ENCODE results near the gene MED12L.

MED12L gene

DNA sequence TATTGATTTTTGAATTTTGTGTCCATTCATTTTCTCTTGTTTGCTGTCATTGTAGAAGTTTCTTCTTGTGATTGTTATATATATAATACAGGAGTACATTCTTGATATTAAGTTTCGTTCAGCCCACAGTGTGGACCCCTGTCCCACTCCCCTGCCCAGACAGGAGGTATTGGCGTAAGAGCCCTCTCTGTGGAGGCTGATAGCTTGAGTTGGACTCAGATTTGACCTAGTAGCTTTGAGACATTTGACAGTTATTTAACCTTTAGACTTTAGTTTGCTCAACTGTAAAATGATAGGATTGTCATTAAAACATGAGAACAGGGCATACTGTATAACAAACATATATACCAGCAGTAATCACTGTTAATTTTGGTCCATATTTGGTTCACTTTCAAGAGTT, 90.5 kb downstream of the MED12L start:
- no peaks in the 10 kb centered on the region for H3K27me3 ChIP-seq (ENCODE audit: insufficient read depth, low read length)
- H3K79me2 ChIP-seq (ENCODE audit: control insufficient read depth, insufficient read depth, low read length, unreplicated experiment): no peaks in the 10 kb centered on the region
- no peak overlapping the region for H2AFZ ChIP-seq (ENCODE audit: low read length, unreplicated experiment)
- no peak overlapping the region for H3K27ac ChIP-seq (ENCODE audit: low read depth, low read length)
- no peaks in the 10 kb centered on the region for H3K36me3 ChIP-seq (ENCODE audit: insufficient read depth, low read length)
- H3K4me1 ChIP-seq (ENCODE audit: control insufficient read depth, insufficient read depth, low read length, unreplicated experiment): no peaks in the 10 kb centered on the region
- H3K4me3 ChIP-seq (ENCODE audit: low read depth, low read length): no peak overlapping the region

DNA sequence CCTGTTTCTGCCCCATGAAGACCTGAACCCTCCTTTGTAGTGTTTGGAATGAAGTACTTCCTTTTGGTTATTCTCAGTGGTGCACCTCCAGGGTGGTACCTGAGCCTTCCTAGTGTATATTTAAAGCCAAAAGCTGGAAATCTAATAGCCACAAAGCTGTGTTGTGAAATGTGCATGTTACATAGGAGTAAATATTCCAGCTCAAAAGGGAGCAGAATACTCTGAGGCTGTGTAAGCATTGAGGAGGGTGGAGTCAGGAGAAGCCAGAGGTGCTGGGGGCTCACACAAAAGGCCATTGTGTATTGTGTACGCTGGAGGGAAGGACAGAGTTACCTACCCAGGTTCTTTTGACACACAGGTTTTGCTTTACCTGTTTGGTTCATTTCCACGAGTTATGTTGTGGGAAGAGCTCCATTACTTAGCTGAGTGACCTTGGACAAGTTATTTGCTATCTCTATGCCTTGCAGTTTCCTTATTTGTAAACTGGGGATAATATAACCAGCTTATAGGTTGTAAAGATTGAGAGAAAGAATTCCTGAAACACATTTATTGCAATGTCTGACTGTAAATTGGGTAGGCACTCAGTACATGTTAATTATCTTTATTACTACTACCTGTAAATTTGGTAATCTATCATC, 92.9 kb downstream of the MED12L start:
- no peak overlapping the region for H3K27ac ChIP-seq (ENCODE audit: low read depth, low read length)
- no peaks in the 10 kb centered on the region for H3K36me3 ChIP-seq (ENCODE audit: insufficient read depth, low read length)
- no peak overlapping the region for H3K4me3 ChIP-seq (ENCODE audit: low read depth, low read length)
- H2AFZ ChIP-seq (ENCODE audit: low read length, unreplicated experiment): no peak overlapping the region
- H3K4me1 ChIP-seq (ENCODE audit: control insufficient read depth, insufficient read depth, low read length, unreplicated experiment): no peaks in the 10 kb centered on the region
- no peaks in the 10 kb centered on the region for H3K27me3 ChIP-seq (ENCODE audit: insufficient read depth, low read length)
- H3K79me2 ChIP-seq (ENCODE audit: control insufficient read depth, insufficient read depth, low read length, unreplicated experiment): no peaks in the 10 kb centered on the region

DNA sequence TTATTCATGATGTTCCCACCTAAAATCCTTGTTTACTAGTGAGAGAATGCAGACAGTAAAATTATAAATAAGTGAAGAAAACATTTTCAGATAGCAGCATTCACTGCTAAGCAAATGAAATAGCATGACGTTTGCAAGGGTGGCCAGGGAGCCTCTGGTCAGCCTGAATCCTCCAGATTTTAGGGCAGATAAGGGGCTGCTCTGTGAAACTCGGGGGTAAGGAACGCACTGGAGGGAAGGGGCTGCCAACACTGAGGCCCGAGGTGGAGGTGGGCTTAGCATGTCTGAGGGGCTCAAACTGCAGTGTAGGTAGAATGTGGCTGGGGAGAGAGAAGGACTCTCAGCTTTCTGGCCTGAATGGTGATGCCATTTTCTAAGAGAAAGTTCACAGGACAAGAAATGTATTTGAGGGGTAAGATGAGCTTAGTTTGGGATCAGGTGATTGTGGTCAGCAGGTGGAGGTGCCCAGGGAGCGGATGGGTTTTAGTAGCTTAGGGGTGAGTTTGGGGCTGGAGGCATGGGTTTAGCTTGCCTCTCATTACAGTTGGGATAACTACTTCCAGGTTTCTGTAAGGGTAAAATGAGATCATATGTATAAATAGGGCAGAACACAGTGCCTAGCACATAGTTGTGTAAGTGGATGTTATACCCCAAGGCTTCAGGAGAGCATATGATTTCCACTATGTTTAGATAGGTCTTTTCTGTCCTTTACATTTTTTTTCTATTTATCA, 97.0 kb downstream of the MED12L start:
- no peaks in the 10 kb centered on the region for H3K4me1 ChIP-seq (ENCODE audit: control insufficient read depth, insufficient read depth, low read length, unreplicated experiment)
- H3K27ac ChIP-seq (ENCODE audit: low read depth, low read length): no peak overlapping the region

DNA sequence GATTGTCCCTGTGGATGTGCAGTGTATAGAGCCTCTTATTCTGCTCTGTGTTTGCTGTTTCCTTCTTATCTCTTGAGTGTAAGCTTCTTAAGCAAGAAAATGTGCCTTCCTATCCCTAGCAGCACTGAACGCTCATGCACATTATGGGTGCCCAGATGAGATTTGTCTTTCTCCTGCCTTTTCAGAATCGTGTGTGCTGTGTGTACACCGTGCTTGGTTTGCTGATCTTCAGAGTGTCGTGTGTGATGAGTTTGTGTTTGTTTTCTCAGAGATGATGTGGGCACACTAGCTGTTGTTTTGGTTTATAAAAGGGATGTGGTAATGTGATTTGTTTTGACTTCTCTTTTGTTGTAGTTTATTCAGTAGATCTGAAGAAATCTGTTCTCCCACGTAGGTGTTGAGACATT, 97.8 kb downstream of the MED12L start:
- no peaks in the 10 kb centered on the region for H3K79me2 ChIP-seq (ENCODE audit: control insufficient read depth, insufficient read depth, low read length, unreplicated experiment)
- no peak overlapping the region for H3K4me3 ChIP-seq (ENCODE audit: low read depth, low read length)
- H3K27me3 ChIP-seq (ENCODE audit: insufficient read depth, low read length): no peaks in the 10 kb centered on the region
- H3K36me3 ChIP-seq (ENCODE audit: insufficient read depth, low read length): no peaks in the 10 kb centered on the region
- peak overlapping the region; percentile 21 for H2AFZ ChIP-seq (ENCODE audit: low read length, unreplicated experiment)
- no peak overlapping the region for H3K27ac ChIP-seq (ENCODE audit: low read depth, low read length)
- no peaks in the 10 kb centered on the region for H3K4me1 ChIP-seq (ENCODE audit: control insufficient read depth, insufficient read depth, low read length, unreplicated experiment)

More for the DNA sequence above, 97.0 kb downstream of the MED12L start:
- no peaks in the 10 kb centered on the region for H3K27me3 ChIP-seq (ENCODE audit: insufficient read depth, low read length)
- no peaks in the 10 kb centered on the region for H3K36me3 ChIP-seq (ENCODE audit: insufficient read depth, low read length)
- no peak overlapping the region for H3K4me3 ChIP-seq (ENCODE audit: low read depth, low read length)
- no peaks in the 10 kb centered on the region for H3K79me2 ChIP-seq (ENCODE audit: control insufficient read depth, insufficient read depth, low read length, unreplicated experiment)
- H2AFZ ChIP-seq (ENCODE audit: low read length, unreplicated experiment): no peak overlapping the region

DNA sequence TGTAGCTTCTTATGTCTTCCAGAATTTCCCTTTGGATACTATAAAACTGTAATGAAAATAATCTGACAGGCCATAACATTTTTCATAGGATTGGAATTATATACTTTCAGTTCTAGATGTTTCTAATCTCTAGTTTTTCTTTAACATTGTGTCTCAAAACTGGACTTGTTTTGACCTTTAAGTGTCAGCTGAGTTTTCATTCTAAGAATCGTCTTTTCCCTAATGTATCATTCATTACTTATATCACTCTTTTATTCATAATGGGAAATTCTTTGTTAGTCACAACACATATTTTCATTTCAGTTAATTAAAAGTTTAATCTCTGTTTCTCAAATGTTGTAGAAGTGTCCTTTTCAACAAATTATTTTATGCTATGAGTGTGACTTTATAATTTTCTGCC, 105.6 kb downstream of the MED12L start:
- H3K4me1 ChIP-seq (ENCODE audit: control insufficient read depth, insufficient read depth, low read length, unreplicated experiment): no peaks in the 10 kb centered on the region
- H2AFZ ChIP-seq (ENCODE audit: low read length, unreplicated experiment): no peak overlapping the region
- no peak overlapping the region for H3K27ac ChIP-seq (ENCODE audit: low read depth, low read length)
- no peaks in the 10 kb centered on the region for H3K27me3 ChIP-seq (ENCODE audit: insufficient read depth, low read length)
- no peaks in the 10 kb centered on the region for H3K36me3 ChIP-seq (ENCODE audit: insufficient read depth, low read length)
- no peak overlapping the region for H3K4me3 ChIP-seq (ENCODE audit: low read depth, low read length)
- H3K79me2 ChIP-seq (ENCODE audit: control insufficient read depth, insufficient read depth, low read length, unreplicated experiment): no peaks in the 10 kb centered on the region

DNA sequence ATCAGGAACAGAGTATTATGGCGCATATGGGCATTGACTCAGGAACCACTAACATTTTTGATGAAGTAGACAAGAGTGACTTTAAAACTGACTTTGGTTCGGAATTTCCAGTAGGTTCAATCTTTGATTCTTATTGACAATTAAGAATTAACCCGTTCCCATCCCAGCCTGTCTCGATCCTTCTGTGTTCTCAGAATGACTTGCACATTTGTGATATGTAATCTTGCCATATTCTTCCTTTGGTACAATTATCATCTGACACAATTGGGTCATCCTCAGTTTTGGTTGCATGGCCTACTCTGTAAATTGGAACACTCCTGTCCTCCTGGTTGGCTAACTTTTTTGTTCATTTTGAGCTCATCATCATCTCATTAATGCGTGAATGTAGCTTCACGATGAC, 107.1 kb downstream of the MED12L start:
- no peak overlapping the region for H3K4me3 ChIP-seq (ENCODE audit: low read depth, low read length)
- no peaks in the 10 kb centered on the region for H3K4me1 ChIP-seq (ENCODE audit: control insufficient read depth, insufficient read depth, low read length, unreplicated experiment)
- H3K36me3 ChIP-seq (ENCODE audit: insufficient read depth, low read length): no peaks in the 10 kb centered on the region
- H3K27me3 ChIP-seq (ENCODE audit: insufficient read depth, low read length): no peaks in the 10 kb centered on the region
- H2AFZ ChIP-seq (ENCODE audit: low read length, unreplicated experiment): no peak overlapping the region
- H3K27ac ChIP-seq (ENCODE audit: low read depth, low read length): no peak overlapping the region
- no peaks in the 10 kb centered on the region for H3K79me2 ChIP-seq (ENCODE audit: control insufficient read depth, insufficient read depth, low read length, unreplicated experiment)

DNA sequence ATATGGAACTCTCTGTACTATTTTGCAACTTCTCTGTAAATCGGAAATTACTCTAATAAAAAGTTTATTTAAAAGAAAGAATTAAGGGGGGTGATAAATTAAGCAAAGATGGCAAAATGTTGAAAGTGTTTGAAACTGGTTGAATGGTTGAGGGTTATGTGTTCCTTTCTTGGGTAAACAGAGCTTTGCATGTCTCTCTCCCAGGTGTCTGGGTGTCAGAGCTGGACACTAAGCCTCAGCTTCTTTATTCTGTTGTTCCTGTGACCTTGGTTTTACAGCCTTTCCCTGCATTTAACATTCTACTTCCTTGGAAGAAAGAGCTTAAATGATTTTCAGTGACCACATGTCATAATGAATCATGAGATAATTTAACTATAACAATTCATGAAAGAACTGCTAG, 110.4 kb downstream of the MED12L start:
- Histone ChIP-seq H3K79me2 (ENCODE audit: control insufficient read depth, insufficient read depth, low read length, unreplicated experiment) (no peaks in the 10 kb centered on the region), H3K4me1 (ENCODE audit: control insufficient read depth, insufficient read depth, low read length, unreplicated experiment) (no peaks in the 10 kb centered on the region), H3K27me3 (ENCODE audit: insufficient read depth, low read length) (no peaks in the 10 kb centered on the region), H3K27ac (ENCODE audit: low read depth, low read length) (no peak overlapping the region), H3K4me3 (ENCODE audit: low read depth, low read length) (no peak overlapping the region), H3K36me3 (ENCODE audit: insufficient read depth, low read length) (no peaks in the 10 kb centered on the region), H2AFZ (ENCODE audit: low read length, unreplicated experiment) (no peak overlapping the region)

DNA sequence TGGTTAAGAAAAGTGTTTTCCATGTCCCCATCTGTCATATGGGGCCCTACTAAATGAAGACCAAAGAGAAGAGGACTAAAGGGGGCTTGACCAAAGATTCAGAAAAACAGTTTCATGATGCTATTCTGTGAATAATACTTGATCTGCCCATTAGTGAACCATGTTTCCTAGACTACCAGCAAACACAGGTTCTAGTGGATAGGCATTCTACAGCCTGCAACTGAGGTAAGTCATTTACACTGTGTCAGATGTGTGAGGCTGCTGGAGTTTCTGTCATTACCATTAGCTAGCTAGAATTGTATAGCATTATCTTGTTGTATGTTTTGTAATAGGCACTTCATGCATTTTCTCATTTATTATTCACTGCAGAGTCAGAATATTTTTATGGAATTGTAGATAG, 111.0 kb downstream of the MED12L start:
- H3K79me2 ChIP-seq (ENCODE audit: control insufficient read depth, insufficient read depth, low read length, unreplicated experiment): no peaks in the 10 kb centered on the region
- H3K4me1 ChIP-seq (ENCODE audit: control insufficient read depth, insufficient read depth, low read length, unreplicated experiment): no peaks in the 10 kb centered on the region
- no peaks in the 10 kb centered on the region for H3K36me3 ChIP-seq (ENCODE audit: insufficient read depth, low read length)
- no peak overlapping the region for H2AFZ ChIP-seq (ENCODE audit: low read length, unreplicated experiment)
- no peak overlapping the region for H3K27ac ChIP-seq (ENCODE audit: low read depth, low read length)
- H3K4me3 ChIP-seq (ENCODE audit: low read depth, low read length): no peak overlapping the region
- H3K27me3 ChIP-seq (ENCODE audit: insufficient read depth, low read length): no peaks in the 10 kb centered on the region

DNA sequence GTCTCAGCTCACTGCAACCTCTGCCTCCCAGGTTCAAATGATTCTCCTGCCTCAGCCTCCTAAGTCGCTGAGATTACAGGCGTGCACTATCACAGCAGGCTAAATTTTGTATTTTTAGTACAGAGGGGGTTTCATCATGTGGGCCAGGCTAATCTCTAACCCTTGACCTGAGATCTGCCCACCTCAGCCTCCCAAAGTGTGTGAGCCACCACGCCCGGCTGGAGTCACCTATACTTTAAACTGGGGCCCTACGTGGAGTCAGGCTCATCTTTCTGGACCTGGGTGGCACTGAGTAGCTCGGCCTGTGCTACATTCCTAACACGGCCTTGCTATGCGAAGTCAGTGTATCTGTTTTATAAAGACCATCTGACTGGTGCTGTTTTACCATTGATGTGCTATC, 111.8 kb downstream of the MED12L start:
- H2AFZ ChIP-seq (ENCODE audit: low read length, unreplicated experiment): no peak overlapping the region
- H3K4me3 ChIP-seq (ENCODE audit: low read depth, low read length): no peak overlapping the region
- no peaks in the 10 kb centered on the region for H3K27me3 ChIP-seq (ENCODE audit: insufficient read depth, low read length)
- no peaks in the 10 kb centered on the region for H3K4me1 ChIP-seq (ENCODE audit: control insufficient read depth, insufficient read depth, low read length, unreplicated experiment)
- no peak overlapping the region for H3K27ac ChIP-seq (ENCODE audit: low read depth, low read length)
- no peaks in the 10 kb centered on the region for H3K79me2 ChIP-seq (ENCODE audit: control insufficient read depth, insufficient read depth, low read length, unreplicated experiment)
- H3K36me3 ChIP-seq (ENCODE audit: insufficient read depth, low read length): no peaks in the 10 kb centered on the region

DNA sequence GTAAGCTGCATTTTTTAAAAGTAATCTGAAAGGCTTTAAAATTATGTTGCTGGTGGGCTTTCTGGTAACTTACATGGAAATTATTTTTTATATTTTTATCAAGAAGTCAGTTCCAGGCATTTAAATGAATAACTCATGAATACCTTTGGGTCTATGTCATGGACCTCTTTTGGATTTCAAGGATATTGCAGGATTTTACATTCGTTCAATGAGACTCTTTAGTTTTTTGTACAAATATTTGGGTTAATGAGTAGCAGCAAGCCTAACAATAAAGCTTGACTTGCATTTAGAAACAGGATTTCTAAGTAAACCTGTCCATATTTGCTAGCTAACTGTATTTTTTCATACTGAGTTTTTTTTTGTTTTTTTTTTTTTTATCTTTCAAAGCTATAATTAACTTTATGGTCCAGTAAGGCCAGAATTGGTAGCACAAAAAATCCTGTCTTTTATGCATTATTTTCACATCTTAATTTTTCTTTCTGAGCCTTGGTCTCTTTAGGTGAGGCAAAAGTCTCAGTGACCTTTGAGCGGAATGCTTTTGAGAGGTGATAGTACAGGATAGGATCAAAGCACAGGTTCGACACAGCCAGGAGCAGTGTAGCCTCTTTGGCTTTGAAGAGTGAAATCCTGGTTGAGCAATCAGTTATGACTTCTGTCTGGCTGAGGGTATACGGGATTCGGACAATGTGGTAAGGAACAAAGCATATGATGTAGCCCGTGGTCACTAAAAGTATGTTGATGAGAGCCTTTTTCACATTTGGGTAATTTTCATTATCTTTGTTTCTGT, 112.7 kb downstream of the MED12L start:
- H3K4me1 ChIP-seq (ENCODE audit: control insufficient read depth, insufficient read depth, low read length, unreplicated experiment): no peaks in the 10 kb centered on the region
- no peak overlapping the region for H2AFZ ChIP-seq (ENCODE audit: low read length, unreplicated experiment)
- H3K27ac ChIP-seq (ENCODE audit: low read depth, low read length): no peak overlapping the region
- H3K79me2 ChIP-seq (ENCODE audit: control insufficient read depth, insufficient read depth, low read length, unreplicated experiment): no peaks in the 10 kb centered on the region
- H3K27me3 ChIP-seq (ENCODE audit: insufficient read depth, low read length): no peaks in the 10 kb centered on the region
- no peaks in the 10 kb centered on the region for H3K36me3 ChIP-seq (ENCODE audit: insufficient read depth, low read length)
- no peak overlapping the region for H3K4me3 ChIP-seq (ENCODE audit: low read depth, low read length)

Measured in ACC112 (cell line).